MM.1S (cell line): Measurements from ENCODE around the gene DOCK4.

ENCODE experiments used
- DNase-seq: peaks from one replicate; pipeline ENCODE4 v3.0.0-alpha.2; 2015
- H2AFZ ChIP-seq: fragments of 300-600 bp; sonication (generic); 2 replicates; pipeline ENCODE4 v1.6.0; 2016; ENCODE audit warnings: antibody characterized with exemption, low read length
- H3F3A ChIP-seq: fragments of 300-600 bp; sonication (generic); 2 replicates; pipeline ENCODE4 v1.6.1; 2016; ENCODE audit warnings: mild to moderate bottlenecking, antibody characterized with exemption, low read length, moderate library complexity, mixed read lengths; ENCODE audit not compliant: insufficient read depth
- H3K27ac ChIP-seq: fragments of 300-600 bp; sonication (generic); 2 replicates; pipeline ENCODE4 v1.5.1; 2016; ENCODE audit warnings: mild to moderate bottlenecking, low read length
- H3K27me3 ChIP-seq: fragments of 300-600 bp; sonication (generic); replicated peaks from 2 replicates; pipeline ENCODE4 v1.6.0; 2016; ENCODE audit warnings: low read length; ENCODE audit not compliant: insufficient read depth
- H3K36me3 ChIP-seq: fragments of 300-600 bp; sonication (generic); replicated peaks from 2 replicates; pipeline ENCODE4 v1.6.1; 2016; ENCODE audit warnings: mild to moderate bottlenecking, low read length, mixed read lengths; ENCODE audit not compliant: insufficient read depth
- H3K4me1 ChIP-seq: fragments of 300-600 bp; sonication (generic); 2 replicates; pipeline ENCODE4 v1.6.1; 2016; ENCODE audit warnings: low read length, mixed read lengths
- H3K4me2 ChIP-seq: fragments of 300-600 bp; sonication (generic); 2 replicates; pipeline ENCODE4 v1.6.0; 2016; ENCODE audit warnings: low read depth, low read length
- H3K4me3 ChIP-seq: fragments of 300-600 bp; sonication (generic); 2 replicates; pipeline ENCODE4 v1.5.1; 2016; ENCODE audit warnings: low read length, mixed read lengths
- H3K79me2 ChIP-seq: fragments of 300-600 bp; sonication (generic); 2 replicates; pipeline ENCODE4 v1.6.1; 2016; ENCODE audit warnings: mixed run types, low read length, mixed read lengths
- H3K9ac ChIP-seq: fragments of 300-600 bp; sonication (generic); 2 replicates; pipeline ENCODE4 v1.6.1; 2016; ENCODE audit warnings: low read length, mixed read lengths
- H3K9me2 ChIP-seq: fragments of 300-600 bp; sonication (generic); replicated peaks from 2 replicates; pipeline ENCODE4 v1.6.1; 2016; ENCODE audit warnings: mild to moderate bottlenecking, low read length, mixed read lengths; ENCODE audit not compliant: insufficient read depth
- H3K9me3 ChIP-seq: fragments of 300-600 bp; sonication (generic); replicated peaks from 2 replicates; pipeline ENCODE4 v1.6.1; 2016; ENCODE audit warnings: mild to moderate bottlenecking, low read length, mixed read lengths; ENCODE audit not compliant: insufficient read depth
- H4K20me1 ChIP-seq: fragments of 300-600 bp; sonication (generic); 2 replicates; pipeline ENCODE4 v1.6.1; 2016; ENCODE audit warnings: mild to moderate bottlenecking, low read length, moderate library complexity, mixed read lengths; ENCODE audit not compliant: insufficient read depth
- EZH2 ChIP-seq: fragments of 300-600 bp; sonication (generic); optimal IDR thresholded peaks from 2 replicates; pipeline ENCODE3; 2017; ENCODE audit warnings: low read depth, mild to moderate bottlenecking, antibody characterized with exemption, low read length, mixed read lengths
- EZH2phosphoT487 ChIP-seq: fragments of 300-600 bp; sonication (generic); IDR thresholded peaks from 2 replicates; pipeline ENCODE4 v1.6.1; 2018; ENCODE audit warnings: antibody characterized with exemption, low read length
- TF ChIP-seq, protein P1 (sequence below): fragments of 300-600 bp; sonication (generic); IDR thresholded peaks from 2 replicates; pipeline ENCODE4 v1.5.1; 2016; ENCODE audit warnings: antibody characterized with exemption, low read length, mixed read lengths

The DOCK4 gene

DNA sequence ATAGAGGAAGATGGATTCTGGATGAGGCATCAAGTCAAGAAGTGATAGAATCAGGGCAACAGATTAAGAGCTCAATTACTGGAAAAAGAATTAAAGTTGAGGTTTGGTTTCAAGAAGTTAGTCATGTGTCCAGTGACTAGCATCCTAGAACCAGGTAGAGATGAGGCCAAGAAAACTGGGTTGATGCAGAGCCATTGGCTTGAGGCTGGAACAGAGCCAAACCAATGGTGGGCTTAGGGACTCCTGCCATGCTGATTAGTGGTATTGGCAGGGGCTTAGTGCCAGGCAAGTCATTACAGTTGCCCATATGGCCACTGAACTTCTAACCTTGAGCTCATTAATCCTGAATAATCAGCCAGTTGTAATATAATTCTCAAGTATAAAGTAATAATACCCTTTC lies 18.8 kb upstream of the DOCK4 start:
- Histone ChIP-seq H3K27ac (no peak overlapping the region), H3K9ac (no peak overlapping the region), H3K9me2 (no peaks in the 10 kb centered on the region), H3K27me3 (no peaks in the 10 kb centered on the region), H3K36me3 (no peaks in the 10 kb centered on the region), H3K79me2 (peaks cover 84% of the 10 kb centered on the region), H2AFZ (no peak overlapping the region), H3K9me3 (no peaks in the 10 kb centered on the region), H4K20me1 (no peaks in the 10 kb centered on the region), H3K4me2 (no peak overlapping the region), H3F3A (no peaks in the 10 kb centered on the region), H3K4me1 (no peaks in the 10 kb centered on the region), H3K4me3 (no peak overlapping the region)
- TF ChIP-seq EZH2 = no peak
- no peak for TF ChIP-seq EZH2phosphoT487
- TF ChIP-seq, protein P1, sequence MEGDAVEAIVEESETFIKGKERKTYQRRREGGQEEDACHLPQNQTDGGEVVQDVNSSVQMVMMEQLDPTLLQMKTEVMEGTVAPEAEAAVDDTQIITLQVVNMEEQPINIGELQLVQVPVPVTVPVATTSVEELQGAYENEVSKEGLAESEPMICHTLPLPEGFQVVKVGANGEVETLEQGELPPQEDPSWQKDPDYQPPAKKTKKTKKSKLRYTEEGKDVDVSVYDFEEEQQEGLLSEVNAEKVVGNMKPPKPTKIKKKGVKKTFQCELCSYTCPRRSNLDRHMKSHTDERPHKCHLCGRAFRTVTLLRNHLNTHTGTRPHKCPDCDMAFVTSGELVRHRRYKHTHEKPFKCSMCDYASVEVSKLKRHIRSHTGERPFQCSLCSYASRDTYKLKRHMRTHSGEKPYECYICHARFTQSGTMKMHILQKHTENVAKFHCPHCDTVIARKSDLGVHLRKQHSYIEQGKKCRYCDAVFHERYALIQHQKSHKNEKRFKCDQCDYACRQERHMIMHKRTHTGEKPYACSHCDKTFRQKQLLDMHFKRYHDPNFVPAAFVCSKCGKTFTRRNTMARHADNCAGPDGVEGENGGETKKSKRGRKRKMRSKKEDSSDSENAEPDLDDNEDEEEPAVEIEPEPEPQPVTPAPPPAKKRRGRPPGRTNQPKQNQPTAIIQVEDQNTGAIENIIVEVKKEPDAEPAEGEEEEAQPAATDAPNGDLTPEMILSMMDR = no peak
- DNase-seq = no peak

DNA sequence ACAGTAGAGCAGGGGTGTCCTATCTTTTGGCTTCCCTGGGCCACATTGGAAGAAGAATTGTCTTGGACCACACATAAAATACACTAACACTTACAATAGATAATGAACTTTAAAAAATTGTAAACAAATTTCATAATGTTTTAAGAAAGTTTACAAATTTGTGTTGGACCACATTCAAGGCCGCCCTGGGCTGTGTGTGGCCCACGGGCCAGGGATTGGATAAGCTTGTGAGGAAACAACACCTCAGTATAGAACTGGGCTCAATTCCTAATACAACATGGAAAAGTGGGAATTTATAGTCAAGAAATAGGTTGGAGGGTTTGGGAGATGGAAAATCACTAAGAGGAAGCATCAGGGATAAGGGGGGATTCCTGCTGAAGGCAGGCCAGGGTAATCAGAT lies 18.0 kb upstream of the DOCK4 start:
- Histone ChIP-seq H3K9ac (no peak overlapping the region), H3K4me2 (no peak overlapping the region), H3K36me3 (no peaks in the 10 kb centered on the region), H4K20me1 (no peaks in the 10 kb centered on the region), H3K4me1 (no peaks in the 10 kb centered on the region), H3K4me3 (no peak overlapping the region), H3F3A (no peaks in the 10 kb centered on the region), H3K79me2 (peaks cover 85% of the 10 kb centered on the region), H2AFZ (no peak overlapping the region), H3K27ac (no peak overlapping the region), H3K9me3 (no peaks in the 10 kb centered on the region), H3K27me3 (no peaks in the 10 kb centered on the region), H3K9me2 (no peaks in the 10 kb centered on the region)
- TF ChIP-seq, protein P1 = no peak
- TF ChIP-seq EZH2phosphoT487 (no peak), EZH2 (no peak)
- DNase-seq = no peak

DNA sequence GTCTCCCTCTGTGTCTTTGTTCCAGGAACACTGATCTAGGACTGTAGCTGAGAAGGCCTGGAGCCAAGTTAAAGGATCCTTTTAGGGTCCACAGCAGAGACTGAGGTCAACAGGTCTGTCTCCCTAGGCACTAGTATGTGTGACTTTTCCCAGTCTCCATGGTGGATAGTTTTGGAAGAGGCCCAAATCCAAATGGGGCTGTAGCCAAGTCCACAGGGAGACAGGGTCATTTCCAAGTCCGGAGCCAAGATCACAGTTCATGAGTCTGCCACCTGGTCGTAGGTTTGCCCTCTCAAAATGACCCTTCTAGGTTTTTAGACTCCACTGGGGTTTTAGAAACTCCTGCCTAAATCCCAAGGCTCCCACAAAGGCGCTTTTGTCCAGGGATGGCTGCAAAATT lies 17.1 kb upstream of the DOCK4 start:
- H2AFZ ChIP-seq = no peak overlapping the region
- H3K9me3 ChIP-seq = no peaks in the 10 kb centered on the region
- no peaks in the 10 kb centered on the region for H3K9me2 ChIP-seq
- no peaks in the 10 kb centered on the region for H3K4me1 ChIP-seq
- H3K27ac ChIP-seq = no peak overlapping the region
- no peaks in the 10 kb centered on the region for H3F3A ChIP-seq
- peaks cover 87% of the 10 kb centered on the region for H3K79me2 ChIP-seq
- H4K20me1 ChIP-seq = no peaks in the 10 kb centered on the region
- H3K4me3 ChIP-seq = no peak overlapping the region
- H3K4me2 ChIP-seq = no peak overlapping the region
- no peak for DNase-seq
- H3K36me3 ChIP-seq = no peaks in the 10 kb centered on the region
- no peak overlapping the region for H3K9ac ChIP-seq
- no peak for TF ChIP-seq EZH2
- TF ChIP-seq, protein P1 = no peak
- no peak for TF ChIP-seq EZH2phosphoT487
- H3K27me3 ChIP-seq = no peaks in the 10 kb centered on the region
